HG03342 (cell line): Measurements from ENCODE around the gene DPCD.

Experiments
- ATAC-seq: cut with Tn5 transposase; IDR thresholded peaks from one replicate; pipeline ENCODE4 v1.9.1; 2021; ENCODE audit warnings: mild to moderate bottlenecking, moderate library complexity; ENCODE audit not compliant: unreplicated experiment

DPCD gene

DNA sequence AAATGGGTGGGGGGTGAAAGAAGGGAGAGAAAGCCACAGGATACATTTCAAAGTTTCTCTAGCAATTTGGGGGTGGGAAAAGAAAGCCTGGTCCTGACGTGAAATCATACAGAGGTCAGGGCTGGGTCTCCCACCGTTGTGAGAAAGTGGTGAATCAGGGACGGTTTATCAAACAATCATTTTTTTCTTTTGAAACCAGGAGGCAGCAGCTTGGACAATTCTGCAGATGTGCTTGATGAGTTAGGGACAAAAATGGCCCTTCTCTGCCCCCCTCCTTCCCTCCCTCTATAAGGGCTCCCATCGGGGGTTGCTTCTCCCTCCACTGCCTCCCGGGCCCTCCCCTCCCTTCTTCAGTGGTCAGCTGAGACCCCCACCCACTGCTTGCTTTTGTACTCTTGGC lies 63.2 kb downstream of the DPCD start:
- no peak for ATAC-seq

DNA sequence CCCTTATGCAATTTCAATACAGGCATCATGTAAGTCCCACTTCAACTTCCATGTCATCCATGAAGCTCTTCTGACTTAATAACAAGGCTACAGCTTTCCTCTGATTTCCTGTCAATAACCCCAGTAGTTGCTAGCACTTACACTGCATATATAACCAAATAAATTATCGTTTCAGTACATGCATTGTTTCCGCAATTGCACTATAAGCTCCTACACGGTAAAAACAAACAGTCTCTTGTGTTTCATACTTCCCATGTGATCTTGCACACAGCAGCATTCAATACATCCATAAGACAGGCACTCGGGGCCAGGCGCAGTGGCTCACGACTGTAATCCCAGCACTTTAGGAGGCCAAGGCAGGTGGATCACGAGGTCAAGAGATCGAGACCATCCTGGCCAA lies 65.4 kb downstream of the DPCD start:
- no peak for ATAC-seq

DNA sequence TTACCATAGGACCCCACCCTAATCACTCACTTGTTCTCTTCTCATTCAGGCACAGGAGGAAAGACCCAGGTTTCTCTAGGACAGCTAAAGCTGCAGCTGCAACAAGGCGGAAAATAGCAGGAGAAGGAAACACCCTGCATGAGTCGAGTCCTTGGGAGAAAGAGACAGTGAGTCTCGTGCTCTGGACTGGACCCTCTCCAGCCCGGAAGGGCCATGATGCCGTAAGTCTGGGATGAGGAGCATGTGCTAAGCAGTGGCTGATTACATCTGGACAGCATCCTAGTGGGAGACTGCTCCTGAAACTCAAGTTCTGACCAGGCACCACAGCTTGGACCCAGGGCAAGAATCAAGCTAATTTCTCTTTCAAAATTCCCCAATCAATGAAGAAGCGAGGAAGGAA lies 67.4 kb downstream of the DPCD start:
- no peak for ATAC-seq

DNA sequence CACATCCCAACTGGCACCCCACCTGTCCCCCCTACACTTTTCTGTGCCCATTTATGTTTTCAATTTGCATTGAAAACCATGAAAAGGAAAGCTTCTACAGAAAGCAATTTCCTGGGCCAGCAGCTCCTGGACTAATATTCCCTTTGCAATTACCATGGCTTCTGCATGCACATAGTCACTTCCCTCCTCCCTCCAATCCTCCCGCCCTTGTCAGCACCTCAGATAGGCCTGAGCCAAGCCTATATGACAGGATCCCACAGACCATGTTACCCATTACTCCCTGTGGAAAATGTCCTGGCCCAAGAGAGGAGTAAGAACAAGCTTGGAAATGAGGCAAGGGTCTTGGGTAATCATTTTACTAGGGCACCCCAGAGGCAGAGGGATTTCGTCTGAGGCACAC lies 68.8 kb downstream of the DPCD start:
- ATAC-seq: no peak

GRCh38 chr10:101658975-101659374 lies 70.9 kb downstream of the DPCD start:
- no peak for ATAC-seq
